Prostate gland (tissue), 2 donors: ENCODE results near the gene ENOX2. TPM values are rescaled to one million over a fixed set of nuclear protein-coding genes. Genes with fewer than 3 reads are reported as not detected.
"Not testable (repeated sequence)": the region's sequence is repeated elsewhere in the genome, so short reads cannot be mapped to it uniquely, and the experiment has no call there.

Experiments used
- DNase-seq: peaks from one replicate; pipeline ENCODE4 v3.0.0-alpha.2; 2019; ENCODE audit warnings: low spot score
- H3K27ac ChIP-seq, 2 donors: fragments of 200-600 bp; sonication (generic); 2 replicates each; pipeline ENCODE4 v1.5.1; 2017 to 2019
- H3K27me3 ChIP-seq: fragments of 200-600 bp; sonication (generic); replicated peaks from 2 replicates; pipeline ENCODE4 v1.5.1; 2019; ENCODE audit not compliant: insufficient read depth
- H3K36me3 ChIP-seq, 2 donors: fragments of 200-600 bp; sonication (generic); 1 replicate in 1 of 2; 2 replicates in 1 of 2; pipeline versions ENCODE4 v1.5.1 to v1.8.1; 2017 to 2019
- H3K4me1 ChIP-seq: fragments of 200-600 bp; sonication (generic); replicated peaks from 2 replicates; pipeline ENCODE4 v1.5.1; 2019
- H3K4me3 ChIP-seq, 2 donors: fragments of 200-600 bp; sonication (generic); 2 replicates each; pipeline ENCODE4 v1.5.1; 2017 to 2019
- H3K9me3 ChIP-seq: fragments of 200-600 bp; sonication (generic); 2 replicates; pipeline ENCODE4 v1.5.1; 2017
- CTCF ChIP-seq, 4 experiments: fragments of 200-600 bp in 2 of 4; fragments of 450-650 bp in 2 of 4; sonication (generic) in 2 of 4; IDR thresholded peaks; 1 replicate in 3 of 4; 2 replicates in 1 of 4; pipeline ENCODE4 v1.5.1; 2016 to 2019; ENCODE audit warnings: antibody characterized with exemption in 4 of 4, mild to moderate bottlenecking in 2 of 4, moderate library complexity in 2 of 4
- POLR2A ChIP-seq: fragments of 450-650 bp; IDR thresholded peaks from one replicate; pipeline ENCODE4 v1.6.1; 2016; ENCODE audit warnings: antibody characterized with exemption, mild to moderate bottlenecking
- POLR2AphosphoS5 ChIP-seq: sonication (generic); formaldehyde crosslinking; IDR thresholded peaks from one replicate; pipeline ENCODE4 v1.6.1; 2017; ENCODE audit warnings: antibody characterized with exemption
- WGBS: methylation state at CpG from one replicate; pipeline ENCODE4 v1.1.5; 2018; 5-methylcytosine and 5-hydroxymethylcytosine counted together
- intact Hi-C: fragments of 100-400 bp; cut with DNase I; formaldehyde crosslinking; loops from one replicate; pipeline ENCODE4 v1.14.2; 2022
- total RNA-seq, 2 donors: library from RNA; depleted of rRNA; stranded (reverse); fragments of >200 nt; gene quantifications; one replicate each; pipeline ENCODE4 v1.1.0, GENCODE V29; 2016

Gene ENOX2
- total RNA-seq, 2 donors from 2014 or later = 21.6 to 27.5 TPM

GRCh38 chrX:130716781-130717413 lies 186.1 kb downstream of the ENOX2 start:
- intact Hi-C loops = no loop called here
- Histone ChIP-seq H3K4me1 (no peaks in the 10 kb centered on the region), H3K27me3 (no peaks in the 10 kb centered on the region), H3K36me3 (no peaks in the 10 kb centered on the region), H3K27ac (no peak overlapping the region), H3K4me3 (no peak overlapping the region), H3K9me3 (no peaks in the 10 kb centered on the region)
- TF ChIP-seq CTCF (IDR thresholded peaks at IDR 0.05) (no peak), POLR2AphosphoS5 (no peak), POLR2A (no peak)
- WGBS = 21% methylated on average over 2 of the region's 2 CpGs
- no peak for DNase-seq

- no peaks in the 10 kb centered on the region for H3K36me3 ChIP-seq
- no peak for DNase-seq
- no peaks in the 10 kb centered on the region for H3K9me3 ChIP-seq
- no peaks in the 10 kb centered on the region for H3K4me1 ChIP-seq
- 79% methylated on average over 3 of the region's 3 CpGs for WGBS
- TF ChIP-seq CTCF (IDR thresholded peaks at IDR 0.05) = no peak
- TF ChIP-seq POLR2A = no peak
- TF ChIP-seq POLR2AphosphoS5 = no peak
- no peak overlapping the region for H3K27ac ChIP-seq
- intact Hi-C loops = no loop called here
- H3K4me3 ChIP-seq = no peak overlapping the region
- H3K27me3 ChIP-seq = no peaks in the 10 kb centered on the region
Observed at GRCh38 chrX:130716346-130716745, 186.7 kb downstream of the ENOX2 start.

- intact Hi-C loops = no loop called here
- Histone ChIP-seq H3K4me3 (no peak overlapping the region), H3K9me3 (no peaks in the 10 kb centered on the region), H3K4me1 (no peaks in the 10 kb centered on the region), H3K27ac (no peak overlapping the region), H3K36me3 (no peaks in the 10 kb centered on the region), H3K27me3 (no peaks in the 10 kb centered on the region)
- no peak for DNase-seq
- WGBS = 89% methylated on average over 3 of the region's 3 CpGs
- TF ChIP-seq POLR2A (no peak), CTCF (IDR thresholded peaks at IDR 0.05) (no peak), POLR2AphosphoS5 (no peak)
Observed at GRCh38 chrX:130715299-130715698, 187.7 kb downstream of the ENOX2 start.

GRCh38 chrX:130714665-130715064 lies 188.3 kb downstream of the ENOX2 start:
- no peaks in the 10 kb centered on the region for H3K27me3 ChIP-seq
- no peaks in the 10 kb centered on the region for H3K9me3 ChIP-seq
- H3K4me1 ChIP-seq = no peaks in the 10 kb centered on the region
- TF ChIP-seq CTCF (IDR thresholded peaks at IDR 0.05) = no peak
- no peak for TF ChIP-seq POLR2AphosphoS5
- TF ChIP-seq POLR2A = no peak
- H3K36me3 ChIP-seq = no peaks in the 10 kb centered on the region
- no peak overlapping the region for H3K27ac ChIP-seq
- 91% methylated on average over 2 of the region's 2 CpGs for WGBS
- intact Hi-C loops = no loop called here
- H3K4me3 ChIP-seq = no peak overlapping the region
- no peak for DNase-seq

GRCh38 chrX:130714135-130714534 lies 188.9 kb downstream of the ENOX2 start:
- intact Hi-C loops = no loop called here
- Histone ChIP-seq H3K4me3 (no peak overlapping the region), H3K36me3 (no peaks in the 10 kb centered on the region), H3K9me3 (no peaks in the 10 kb centered on the region), H3K27me3 (no peaks in the 10 kb centered on the region), H3K4me1 (no peaks in the 10 kb centered on the region), H3K27ac (no peak overlapping the region)
- WGBS = 63% methylated on average over 3 of the region's 3 CpGs
- no peak for TF ChIP-seq POLR2A
- no peak for TF ChIP-seq CTCF (IDR thresholded peaks at IDR 0.05)
- no peak for TF ChIP-seq POLR2AphosphoS5
- DNase-seq = no peak

- H3K27ac ChIP-seq, H3K36me3 ChIP-seq: not testable (repeated sequence)
- WGBS = 91% methylated on average over 6 of the region's 6 CpGs
Observed at GRCh38 chrX:130709178-130709577, 193.8 kb downstream of the ENOX2 start.

More at GRCh38 chrX:130709178-130709577, 193.8 kb downstream of the ENOX2 start:
- H3K4me1 ChIP-seq, H3K4me3 ChIP-seq, H3K9me3 ChIP-seq, DNase-seq, intact Hi-C loops, H3K27me3 ChIP-seq: not testable (repeated sequence)
